GM21786 (cell line): Measurements from ENCODE around the gene UBXN1.

Experiments
- ATAC-seq: cut with Tn5 transposase; IDR thresholded peaks from one replicate; pipeline ENCODE4 v1.9.1; 2021; ENCODE audit not compliant: unreplicated experiment

Gene UBXN1

DNA sequence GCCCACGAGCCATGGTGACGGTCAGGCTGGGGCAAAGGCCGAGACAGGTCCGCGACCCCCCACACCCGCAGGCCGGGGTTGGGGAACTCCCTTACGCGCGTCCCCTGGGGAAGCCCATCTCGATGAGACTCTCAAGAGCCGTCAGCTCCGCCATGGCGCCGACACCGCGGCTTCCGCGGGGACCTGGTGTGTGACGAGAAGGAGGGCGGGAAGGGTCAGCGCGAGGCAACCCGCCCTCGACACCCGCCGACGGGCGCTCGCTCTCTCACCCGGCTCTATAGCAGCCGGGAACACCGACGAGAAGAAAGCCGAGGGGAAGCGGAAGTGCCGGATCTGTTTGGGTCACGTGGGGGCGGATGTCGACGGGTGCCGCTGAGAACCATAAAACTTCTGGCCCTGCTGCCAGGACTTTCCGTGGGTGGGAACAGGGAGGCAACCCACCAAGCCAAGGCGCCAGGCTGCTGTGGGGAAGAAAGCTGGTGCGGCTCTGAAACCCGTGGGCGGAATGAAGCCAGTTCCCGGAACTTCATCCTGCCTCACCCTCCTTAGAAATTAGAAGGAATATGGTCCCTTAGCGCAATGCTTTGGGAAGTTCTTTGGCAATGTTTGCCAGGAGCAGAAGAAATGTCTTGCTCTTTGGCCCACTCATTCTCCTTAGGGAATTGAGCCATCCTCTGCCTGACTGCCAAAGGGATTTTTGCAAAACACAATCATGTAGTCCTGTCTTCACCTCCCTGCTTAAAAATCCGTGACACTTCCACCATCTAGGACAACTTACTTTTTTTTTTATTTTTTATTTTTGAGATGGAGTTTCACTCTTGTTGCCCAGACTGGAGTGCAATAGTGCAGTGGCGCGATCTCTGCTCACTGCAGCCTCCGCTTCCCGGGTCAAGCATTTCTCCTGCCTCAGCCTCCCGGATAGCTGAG lies at the start of gene UBXN1:
UBXN1 (minus strand) TSS at position 304 of the 927 bp plus-strand sequence; CDS start at position 154, 150 bp downstream.
- no peak for ATAC-seq

DNA sequence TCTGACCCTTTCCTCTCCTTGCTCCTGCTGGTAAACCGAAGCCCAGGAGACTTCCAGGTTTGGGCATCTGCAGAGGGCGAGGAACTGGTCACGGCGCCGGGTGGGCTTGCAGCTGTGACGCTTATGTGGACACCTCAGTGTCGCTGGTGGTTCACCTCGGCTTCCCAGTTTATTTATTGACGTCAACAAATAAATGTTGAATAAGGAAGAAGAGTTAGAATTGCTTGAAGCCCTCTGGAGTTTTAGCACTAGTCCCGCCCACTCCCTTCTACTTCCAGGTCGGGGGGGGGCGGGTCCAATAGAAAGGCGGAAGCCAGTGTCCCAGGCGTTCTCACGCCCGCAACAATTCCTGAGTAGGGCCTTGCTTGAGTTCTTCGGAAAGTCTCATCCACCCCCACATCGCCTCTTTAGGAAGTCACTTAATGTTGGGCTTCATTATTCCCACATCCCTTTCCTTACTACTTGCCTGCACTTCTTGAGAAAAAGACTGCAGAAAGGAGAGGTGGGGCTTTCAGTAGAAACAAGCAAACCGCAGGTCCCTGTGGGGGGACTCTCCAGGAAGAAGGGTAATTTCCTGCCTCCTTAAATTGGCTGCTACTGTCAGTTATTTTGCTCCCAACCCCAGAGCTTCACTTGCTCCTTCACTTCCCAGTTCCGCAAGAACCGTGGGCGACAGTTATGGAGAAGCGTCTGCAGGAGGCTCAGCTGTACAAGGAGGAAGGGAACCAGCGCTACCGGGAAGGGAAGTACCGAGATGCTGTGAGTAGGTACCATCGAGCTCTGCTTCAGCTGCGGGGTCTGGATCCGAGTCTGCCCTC lies 49.5 kb upstream of the UBXN1 start, which contains the start of gene TTC9C:
TTC9C (plus strand) TSS at position 316 of the 818 bp plus-strand sequence; CDS start at position 679, 363 bp downstream.
- ATAC-seq, result peak; percentile 23

DNA sequence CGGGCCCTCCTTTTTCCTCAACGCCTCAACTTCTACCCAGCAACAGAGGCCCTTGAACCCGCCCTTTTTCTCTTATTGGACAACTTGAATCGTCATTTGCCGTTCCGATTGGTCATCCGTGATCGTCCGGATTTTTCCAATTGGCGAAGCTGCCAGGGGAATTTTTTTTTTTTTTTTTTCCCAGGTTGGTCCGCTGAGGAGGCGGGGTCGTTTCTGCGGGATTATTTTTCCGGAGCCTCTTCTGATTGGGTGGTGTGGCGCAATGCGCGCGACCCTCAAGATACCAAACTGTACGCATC lies 48.9 kb upstream of the UBXN1 start:
- peak; percentile 49 for ATAC-seq

DNA sequence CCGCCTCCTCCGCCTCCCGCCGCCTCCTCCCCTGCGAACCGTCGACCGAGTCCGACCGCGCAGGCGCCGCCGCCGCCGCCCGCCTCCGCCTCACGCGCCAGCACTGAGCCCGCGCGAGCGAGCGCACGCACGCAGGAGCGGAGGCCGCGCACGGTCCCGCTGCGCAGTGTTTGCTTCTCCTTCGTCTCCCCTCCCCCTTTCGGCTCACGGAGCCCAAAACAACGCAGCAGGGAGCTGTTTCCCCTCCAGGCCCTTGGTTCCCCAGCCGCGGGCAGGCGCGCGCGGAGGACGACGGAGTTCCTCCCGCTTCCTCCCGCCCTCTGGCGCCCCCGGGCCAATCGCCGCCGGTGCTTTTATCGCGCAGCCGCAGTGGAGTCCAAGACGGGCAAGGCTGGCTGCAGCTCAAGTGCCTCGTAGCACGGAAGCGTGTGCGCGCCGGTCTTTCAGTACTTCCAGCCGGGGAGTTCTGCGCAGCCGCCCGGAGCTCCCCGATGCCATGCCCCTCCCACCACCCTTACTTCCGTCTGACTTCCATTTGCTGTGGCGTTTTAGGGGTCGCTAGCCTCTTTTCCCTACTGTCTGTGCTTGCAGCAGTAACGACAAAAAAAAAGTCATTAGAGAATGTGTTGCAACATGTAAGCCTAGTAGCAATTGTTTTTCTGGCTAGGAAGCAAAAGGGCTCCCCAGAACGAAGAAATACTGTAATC lies 48.4 kb upstream of the UBXN1 start, which contains the start of gene HNRNPUL2:
HNRNPUL2 (minus strand) TSS at position 293 of the 707 bp plus-strand sequence. CDS start 301 bp downstream, outside the sequence.
- peak; percentile 60 for ATAC-seq

- ATAC-seq, result no peak
These were observed 48.0 kb upstream of the UBXN1 start for GRCh38 chr11:62726915-62727164.

- ATAC-seq, result no peak
These were observed 47.5 kb upstream of the UBXN1 start for GRCh38 chr11:62726156-62726914.

DNA sequence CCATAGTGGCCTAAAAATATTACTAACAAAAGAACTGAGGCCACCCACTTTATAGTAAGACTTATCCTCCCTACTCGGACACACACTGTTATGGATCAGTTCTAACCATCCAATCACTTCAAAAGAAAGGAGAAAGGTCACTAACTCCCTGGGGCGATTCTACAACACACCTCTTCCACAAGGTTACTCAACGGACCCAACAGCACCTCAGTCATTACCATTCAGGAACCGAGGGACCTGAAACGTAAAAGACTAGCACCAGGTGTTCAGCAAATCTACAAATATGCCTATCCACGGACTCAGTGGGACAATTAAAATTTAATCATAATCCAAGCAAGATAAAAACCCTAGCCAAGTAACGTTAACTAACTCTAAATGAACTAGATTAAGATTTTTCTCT lies 46.8 kb upstream of the UBXN1 start:
- ATAC-seq, result no peak

DNA sequence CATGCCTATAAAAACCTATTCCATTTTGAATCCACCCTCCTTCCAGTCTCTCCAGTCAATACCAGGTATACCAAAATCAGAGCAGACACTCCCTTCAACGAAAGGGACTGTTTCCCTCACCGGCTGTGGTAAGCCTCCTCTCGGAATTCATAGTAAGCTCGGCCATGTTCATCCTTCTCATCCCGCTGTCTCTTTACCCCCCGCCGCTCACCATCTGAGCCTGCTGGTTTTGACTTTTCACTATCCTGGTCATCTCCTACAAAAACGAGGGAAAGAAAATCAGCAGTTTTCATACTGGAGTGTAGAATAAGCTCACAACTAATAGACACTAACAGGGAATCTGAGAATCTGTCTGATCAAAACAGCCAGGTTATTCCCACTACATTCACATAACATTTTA lies 45.3 kb upstream of the UBXN1 start:
- no peak for ATAC-seq

- ATAC-seq, result no peak
These were observed 43.1 kb upstream of the UBXN1 start for GRCh38 chr11:62721994-62722393.

DNA sequence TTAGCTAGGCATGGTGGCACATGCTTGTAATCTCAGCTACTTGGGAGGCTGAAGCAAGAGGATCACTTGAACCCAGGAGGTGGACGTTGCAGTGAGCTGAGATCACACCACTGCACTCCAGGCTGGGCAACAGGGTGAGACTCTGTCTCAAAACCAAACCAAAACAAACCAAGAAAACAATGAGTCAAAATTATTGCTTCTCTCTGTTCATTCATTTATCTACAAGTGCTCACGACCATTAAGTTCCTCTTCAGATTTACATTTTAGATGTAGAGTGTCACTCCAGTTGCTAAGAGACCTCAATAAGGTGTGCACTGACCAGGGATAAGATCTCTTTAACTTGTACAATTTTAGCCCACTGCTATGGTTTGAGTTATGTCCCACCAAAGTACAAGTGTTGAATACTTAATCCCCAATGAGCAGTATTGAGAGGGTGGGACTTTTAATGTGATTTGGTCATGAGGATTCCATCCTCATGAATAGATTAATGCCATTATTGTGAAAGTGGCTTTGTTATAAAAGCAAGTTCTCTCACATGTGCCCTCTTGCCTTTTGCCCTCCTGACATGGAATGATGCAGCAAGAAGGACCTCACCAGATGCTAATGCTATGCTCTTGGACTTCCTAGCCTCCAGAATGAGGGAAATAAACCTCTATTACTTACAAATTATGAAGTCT lies 40.6 kb upstream of the UBXN1 start:
- no peak for ATAC-seq

GRCh38 chr11:62716816-62717215 lies 37.9 kb upstream of the UBXN1 start:
- no peak for ATAC-seq

DNA sequence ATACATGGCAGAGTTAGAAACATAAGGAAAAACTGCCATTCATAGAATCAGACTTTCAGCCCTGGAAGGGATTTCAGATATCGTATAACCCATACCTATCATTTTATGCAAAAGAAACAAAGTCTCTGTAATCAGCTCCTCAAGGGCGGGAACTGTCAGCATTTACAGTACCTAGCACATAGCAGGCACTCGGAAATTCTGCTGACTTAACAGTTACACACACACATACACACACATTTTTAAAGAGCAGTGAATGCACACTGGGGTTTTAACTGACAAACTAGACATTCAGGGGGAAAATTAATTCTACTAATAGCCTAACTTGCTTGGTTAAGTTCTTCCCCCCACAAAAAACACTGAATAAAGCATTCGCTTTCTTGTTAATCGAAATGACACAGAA lies 37.3 kb upstream of the UBXN1 start:
- no peak for ATAC-seq

- ATAC-seq, result no peak
These were observed 36.6 kb upstream of the UBXN1 start for GRCh38 chr11:62715150-62716130.

GRCh38 chr11:62713343-62713742 lies 34.5 kb upstream of the UBXN1 start:
- ATAC-seq, result no peak

DNA sequence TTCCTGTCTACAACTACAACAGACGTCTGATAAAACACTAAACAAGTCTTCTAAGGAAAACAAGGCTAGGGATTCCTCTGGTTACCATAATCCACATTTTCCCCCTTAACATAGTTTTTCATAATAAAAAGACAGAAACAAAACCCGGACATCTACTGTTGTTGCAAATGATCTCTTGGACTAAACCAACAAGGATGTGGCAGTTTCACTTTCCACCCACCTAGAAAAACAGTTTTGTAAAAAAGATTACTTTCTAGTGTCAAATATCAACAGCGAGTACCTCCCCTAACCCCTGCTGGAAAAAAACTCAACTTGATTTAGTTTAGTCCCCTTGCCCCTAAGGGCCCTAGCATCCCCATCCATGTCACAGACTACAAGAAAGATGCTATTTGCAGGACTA lies 34.0 kb upstream of the UBXN1 start:
- ATAC-seq, result no peak

GRCh38 chr11:62712276-62712812 lies 33.5 kb upstream of the UBXN1 start:
- ATAC-seq, result no peak

GRCh38 chr11:62710001-62710345 lies 31.1 kb upstream of the UBXN1 start:
- ATAC-seq, result peak; percentile 5

- ATAC-seq, result peak; percentile 63
These were observed 30.6 kb upstream of the UBXN1 start for GRCh38 chr11:62709247-62710000.
